HG03045 (cell line): ENCODE results near the gene LYZL1.
"Not testable (repeated sequence)": the region's sequence is repeated elsewhere in the genome, so short reads cannot be mapped to it uniquely, and the experiment has no call there.

Source experiments
- ATAC-seq: cut with Tn5 transposase; IDR thresholded peaks from one replicate; pipeline ENCODE4 v1.9.1; 2021; ENCODE audit warnings: mild to moderate bottlenecking, moderate library complexity; ENCODE audit not compliant: unreplicated experiment

LYZL1 gene

DNA sequence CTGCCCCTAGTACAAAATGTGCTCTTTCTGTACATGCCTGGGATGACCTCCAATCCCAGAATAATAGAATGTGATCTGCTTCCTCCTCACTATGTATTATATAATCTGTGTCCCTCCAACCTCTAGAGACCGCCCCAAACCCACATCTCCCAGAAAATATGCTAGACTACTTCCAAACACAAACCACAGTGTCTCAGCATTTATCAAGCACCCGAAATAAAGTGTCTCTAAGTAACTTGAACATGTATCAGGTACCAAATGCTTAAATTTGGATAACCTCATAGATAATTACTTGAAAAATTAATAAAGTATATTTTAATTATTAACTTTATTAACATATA, 16.1 kb downstream of the LYZL1 start:
- ATAC-seq: no peak

DNA sequence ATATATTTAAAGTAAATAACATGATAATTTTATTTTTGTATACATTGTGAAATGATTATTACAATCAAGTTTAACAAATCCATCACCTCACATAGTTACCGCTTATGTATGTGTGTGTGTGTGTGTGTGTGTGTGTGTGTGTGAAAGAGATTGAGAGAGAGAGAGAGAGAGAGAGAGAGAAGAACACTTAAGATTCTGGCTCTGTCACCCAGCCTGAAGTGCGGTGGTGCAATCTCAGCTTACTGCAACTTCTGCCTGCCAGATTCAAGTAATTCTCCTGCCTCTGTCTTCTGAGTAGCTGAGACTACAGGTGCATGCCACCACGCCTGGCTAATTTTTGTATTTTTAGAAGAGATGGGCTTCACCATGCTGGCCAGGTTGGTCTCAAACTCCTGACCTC, 17.8 kb downstream of the LYZL1 start:
- no peak for ATAC-seq

DNA sequence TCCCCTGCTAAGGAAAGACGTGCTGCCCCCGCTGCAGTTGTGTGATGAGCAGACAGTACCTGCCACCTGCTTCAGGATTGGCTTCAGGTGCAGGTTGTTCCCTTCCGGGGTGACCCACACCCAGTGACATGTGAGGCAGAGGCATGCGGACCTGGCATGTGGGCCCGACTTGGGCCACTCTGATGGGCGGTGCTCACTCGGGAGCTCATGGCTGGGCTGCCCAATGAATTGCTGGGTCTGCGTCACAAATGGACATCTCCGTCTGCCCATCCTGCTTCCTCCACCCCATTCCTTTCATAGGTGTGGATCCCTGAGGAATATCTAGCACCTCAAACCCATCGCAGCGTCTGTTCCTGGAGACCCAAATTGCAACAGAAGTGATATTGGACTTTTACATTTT, 19.3 kb downstream of the LYZL1 start:
- ATAC-seq: not testable (repeated sequence)

DNA sequence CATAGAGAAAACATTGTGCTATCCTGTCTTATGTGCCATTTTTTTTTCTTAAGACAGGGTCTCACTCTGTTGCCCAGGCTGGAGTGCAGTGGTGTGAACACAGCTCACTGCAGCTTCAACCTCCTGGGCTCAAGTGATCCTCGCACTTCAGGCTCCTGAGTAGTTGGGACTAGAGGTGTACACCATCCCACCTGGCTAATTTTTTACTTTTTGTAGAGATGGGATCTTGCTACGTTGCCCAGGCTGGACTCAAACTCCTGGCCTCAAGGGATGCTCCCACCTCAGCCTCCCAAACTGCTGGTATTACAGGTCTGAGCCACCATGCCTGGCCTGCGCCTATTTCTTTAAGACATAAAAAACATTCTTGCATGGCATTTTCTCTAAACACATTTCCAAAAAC, 20.6 kb downstream of the LYZL1 start:
- no peak for ATAC-seq

DNA sequence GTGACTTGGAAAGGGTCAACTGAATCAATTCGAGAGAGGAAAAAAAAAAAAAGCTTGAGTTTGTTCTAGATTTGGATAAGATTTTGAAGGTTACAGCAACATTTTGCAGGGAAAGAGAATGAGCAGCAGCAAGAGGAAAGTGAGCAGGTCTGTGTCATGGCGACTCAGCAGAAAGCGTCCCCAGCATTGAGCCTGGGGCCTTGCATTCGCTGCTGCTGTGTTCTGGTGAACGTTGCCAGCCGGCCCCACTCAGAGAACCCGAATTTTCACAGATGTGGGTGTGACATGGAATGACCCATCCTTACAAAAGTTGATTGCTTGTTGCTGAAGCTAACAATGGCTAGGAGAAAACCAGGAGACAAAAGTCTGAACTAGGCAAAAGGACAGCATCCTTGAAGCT, 21.6 kb downstream of the LYZL1 start:
- not testable (repeated sequence) for ATAC-seq

DNA sequence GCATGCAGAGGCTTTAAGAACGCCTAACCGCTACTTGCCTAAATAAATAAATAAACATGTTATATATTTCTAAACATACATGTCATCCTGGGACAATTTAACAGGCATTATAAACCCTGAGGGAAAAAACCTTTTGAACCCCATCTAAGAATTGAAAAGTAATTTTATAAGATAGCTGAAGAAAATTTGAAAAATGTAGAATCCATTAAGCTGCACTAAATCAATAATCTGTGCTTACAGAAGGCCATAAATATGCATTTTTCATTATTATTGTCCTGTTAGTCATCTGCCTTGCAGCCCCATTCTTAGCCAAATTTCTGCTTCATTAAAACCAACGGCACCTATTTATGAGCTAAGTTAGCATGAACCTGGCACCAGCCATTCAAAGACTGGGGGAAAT, 24.2 kb downstream of the LYZL1 start:
- ATAC-seq: no peak

DNA sequence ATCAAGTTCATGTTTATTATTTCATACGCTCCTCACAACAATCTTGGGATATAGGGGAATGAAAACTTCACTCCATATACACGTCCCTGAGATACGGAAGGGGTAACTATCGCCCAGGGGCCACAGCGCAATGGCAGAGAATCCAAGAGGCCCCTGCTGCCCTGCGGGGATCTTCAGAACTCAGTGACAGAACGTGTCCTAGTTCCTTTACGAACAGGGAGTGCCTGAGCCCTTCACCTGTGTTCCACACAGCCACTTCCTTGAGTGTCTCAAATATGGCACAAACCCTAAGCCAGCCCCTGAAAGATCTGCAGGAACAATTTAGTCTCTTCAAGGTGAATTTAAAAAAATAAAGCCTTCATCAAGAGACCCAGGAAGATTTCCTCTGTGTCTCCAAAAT, 25.9 kb downstream of the LYZL1 start:
- ATAC-seq: no peak

DNA sequence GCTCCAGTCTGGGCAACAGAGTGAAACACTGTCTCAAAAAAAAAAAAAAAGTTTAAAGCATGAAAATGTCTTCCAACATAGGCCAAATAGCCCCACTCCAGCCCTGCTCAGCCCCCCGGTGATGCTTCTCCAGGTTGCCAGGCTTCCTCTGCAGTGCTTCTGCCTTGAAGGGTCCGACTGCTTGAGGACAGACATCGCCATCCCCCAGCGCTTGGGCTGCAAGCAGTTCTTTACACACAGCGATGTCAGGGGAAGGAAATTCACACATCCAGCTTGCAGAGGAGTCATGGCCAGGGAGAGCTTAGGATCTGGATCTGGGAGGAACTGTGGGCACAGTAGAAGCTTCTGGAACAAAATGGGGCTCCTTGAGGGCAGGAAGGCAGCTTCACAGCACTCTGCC, 26.9 kb downstream of the LYZL1 start:
- ATAC-seq: no peak

DNA sequence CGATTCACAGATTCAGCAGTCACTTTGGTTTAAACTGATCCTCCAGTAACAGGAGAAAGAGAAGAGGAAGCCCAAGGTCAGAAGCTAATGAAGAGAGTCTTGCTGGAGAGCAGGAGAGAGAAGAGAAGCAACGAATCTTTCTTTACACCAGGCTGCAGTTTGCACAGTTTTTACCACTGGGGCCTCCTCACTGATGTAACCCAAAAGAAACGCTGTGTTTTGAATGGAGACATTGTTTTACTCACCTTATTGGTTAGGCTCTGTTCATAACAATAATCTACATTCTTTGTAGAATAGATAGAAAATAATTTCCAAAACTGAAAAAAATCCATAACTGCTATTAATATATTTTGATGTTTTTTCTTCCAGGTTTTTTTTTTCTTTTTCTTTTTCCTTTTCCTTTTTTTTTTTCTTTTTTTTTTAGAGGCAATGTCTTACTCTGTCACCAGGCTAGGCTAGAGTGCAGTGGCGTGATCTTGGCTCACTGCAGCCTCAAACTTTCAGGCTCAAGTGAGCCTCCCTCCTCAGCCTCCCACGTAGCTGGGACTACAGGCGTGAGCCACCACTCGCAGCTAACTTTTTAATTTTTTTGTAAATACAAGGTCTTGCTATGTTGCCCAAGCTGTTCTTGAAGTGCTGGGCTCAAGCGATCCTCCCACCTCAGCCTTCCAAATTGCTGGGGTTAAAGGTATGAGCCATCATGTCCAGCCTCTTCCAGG, 27.6 kb downstream of the LYZL1 start:
- no peak for ATAC-seq

DNA sequence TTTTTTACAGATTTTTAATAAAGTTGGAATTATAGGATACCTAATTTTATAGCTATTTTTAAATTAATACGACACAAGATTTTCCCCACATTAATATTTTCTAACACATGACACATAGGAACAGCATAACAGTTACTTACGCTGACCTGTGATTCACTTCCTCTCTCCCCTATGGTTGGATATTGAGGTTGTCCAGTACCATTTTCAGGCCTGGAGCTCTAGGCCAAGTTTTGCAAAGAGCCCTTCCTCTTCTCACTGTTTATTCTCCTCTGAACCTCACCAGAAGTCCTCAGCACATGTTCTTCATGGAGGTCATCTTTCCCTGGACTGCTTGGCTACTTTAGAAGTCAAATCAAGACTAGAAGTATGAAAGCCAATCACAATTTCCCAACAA, 28.2 kb downstream of the LYZL1 start:
- ATAC-seq: no peak

DNA sequence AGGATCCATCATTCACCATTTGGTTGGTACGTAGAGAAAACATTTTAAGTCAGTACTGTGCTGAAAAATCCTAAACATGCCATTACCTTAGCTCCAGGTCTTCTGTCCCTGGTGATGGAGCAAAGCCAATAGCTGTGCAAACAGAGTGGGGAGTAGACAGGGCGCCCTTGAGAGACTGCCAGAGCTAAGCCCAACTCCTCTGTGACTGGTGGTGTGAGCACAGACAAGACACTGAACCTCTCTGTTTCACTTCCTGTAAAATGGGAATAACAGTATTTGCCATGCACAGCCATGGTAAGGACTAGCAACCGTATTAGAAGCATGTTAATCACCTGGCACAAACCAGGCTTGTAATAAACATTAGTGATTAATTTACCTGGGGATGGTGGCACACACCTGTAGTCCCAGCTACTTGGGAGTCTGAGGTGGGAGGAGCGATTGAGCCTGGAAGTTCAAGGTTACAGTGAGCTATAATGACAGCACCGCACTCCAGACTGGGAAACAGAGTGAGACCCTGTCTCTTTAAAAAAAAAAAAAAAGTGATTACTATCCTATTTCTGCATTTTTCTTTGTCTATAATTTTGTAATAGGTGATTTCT, 28.7 kb downstream of the LYZL1 start:
- no peak for ATAC-seq

DNA sequence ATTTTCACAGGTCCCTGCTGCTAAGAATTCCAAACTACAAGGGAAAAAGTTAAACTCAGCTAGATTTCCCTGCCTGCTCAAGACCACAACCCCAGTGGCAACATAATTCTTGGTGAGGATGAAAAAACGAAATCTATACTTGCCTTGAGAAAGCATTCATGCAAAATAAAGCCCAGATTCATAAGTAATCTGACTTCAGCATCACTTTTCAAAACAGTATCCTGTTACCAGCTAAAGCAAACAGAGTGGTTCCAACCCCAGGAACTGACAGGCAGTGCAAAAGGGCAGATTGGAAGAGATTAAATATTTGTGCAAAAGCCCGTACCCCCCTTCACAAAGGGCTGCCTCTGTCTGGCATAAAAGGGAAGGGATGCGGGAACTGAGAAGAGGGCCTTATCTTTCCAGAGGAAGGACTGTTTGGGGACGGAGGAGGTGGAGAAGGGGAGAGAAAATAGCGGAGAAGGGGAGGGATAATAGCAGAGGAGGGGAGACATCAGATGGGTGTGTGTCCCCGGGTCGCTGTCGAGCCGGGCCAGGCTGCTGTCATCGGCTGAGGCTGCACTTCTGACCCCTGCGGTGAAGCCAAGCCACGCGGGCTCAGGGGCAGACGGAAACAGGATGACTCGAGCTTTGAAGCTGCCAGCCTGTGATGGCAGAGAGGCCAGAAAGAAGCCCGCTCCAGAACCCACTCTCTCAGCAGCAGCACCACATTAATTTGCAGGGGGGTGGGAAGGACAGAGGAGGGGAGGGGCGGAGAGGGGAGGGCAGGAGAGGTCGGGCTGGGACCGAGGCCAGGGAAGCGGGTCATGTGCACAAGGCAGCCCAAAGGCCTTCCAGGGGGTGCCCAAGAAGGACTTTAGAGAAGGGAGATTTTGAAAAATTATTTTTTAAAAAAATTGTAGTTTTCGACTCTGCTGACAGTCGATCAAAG, 29.5 kb downstream of the LYZL1 start:
- not testable (repeated sequence) for ATAC-seq

DNA sequence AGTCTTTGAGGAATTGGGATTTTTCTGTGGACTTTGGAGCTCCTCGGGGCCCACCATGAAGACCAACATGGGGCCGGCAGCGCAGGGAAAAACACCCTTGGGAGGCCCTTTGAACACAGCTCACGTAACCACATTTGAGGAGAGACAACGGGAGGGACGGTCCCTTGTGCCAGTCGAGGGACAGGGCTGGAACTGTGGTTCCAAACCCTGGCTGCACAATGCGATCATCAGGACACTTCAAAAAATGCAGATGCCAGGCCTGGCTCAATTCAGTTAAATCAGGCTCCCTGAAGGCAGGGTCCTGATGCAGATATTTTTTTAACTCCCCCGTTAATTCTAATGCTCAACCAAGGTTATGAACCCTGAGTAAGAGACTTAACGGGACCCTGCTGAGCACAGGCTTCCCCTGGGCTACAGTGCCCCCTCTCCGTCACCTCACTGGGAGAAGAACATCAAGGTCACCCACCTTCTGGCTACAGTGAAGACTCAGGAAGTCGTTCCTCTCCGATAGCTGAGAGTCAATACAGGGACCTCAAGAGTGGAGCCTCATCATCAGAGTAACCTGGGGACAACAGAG, 30.4 kb downstream of the LYZL1 start:
- no peak for ATAC-seq

DNA sequence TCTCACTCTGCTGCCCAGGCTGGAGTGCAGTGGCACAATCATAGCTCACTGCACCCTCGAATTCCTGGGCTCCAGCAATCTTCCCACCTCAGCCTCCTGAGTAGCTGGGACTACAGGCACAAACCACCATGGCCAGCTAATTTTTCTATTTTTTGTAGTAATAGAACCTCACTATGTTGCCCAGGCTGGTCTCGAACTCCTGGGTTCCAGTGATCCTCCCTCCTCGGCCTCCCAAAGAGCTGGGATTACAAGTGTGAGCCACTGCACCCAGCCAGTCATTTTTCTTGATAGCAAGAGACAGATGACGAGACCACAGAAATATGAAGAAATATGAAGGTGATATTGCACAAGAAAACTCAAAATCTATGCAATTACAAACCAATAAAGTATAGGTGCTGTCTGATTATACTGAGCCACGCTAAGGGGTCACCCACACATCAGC, 31.8 kb downstream of the LYZL1 start:
- not testable (repeated sequence) for ATAC-seq

DNA sequence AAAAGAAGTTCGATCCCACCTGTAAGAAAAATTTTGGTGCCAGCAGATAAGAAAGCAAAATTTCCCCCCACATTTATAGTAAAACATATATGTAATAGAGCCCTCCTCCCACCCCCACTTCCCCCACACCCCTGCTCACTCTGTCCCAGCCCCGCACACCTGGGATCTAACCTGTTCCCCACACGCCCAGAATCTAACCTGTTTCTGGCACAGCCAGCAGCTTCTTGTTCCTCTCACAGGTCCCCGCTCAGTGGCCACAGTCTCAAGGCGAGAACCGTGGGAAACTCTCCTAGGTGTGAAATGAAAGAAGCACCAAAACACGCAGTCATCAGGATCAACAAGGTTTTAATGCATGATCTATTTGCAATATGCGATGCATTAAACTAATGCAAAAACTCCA, 32.8 kb downstream of the LYZL1 start:
- no peak for ATAC-seq

DNA sequence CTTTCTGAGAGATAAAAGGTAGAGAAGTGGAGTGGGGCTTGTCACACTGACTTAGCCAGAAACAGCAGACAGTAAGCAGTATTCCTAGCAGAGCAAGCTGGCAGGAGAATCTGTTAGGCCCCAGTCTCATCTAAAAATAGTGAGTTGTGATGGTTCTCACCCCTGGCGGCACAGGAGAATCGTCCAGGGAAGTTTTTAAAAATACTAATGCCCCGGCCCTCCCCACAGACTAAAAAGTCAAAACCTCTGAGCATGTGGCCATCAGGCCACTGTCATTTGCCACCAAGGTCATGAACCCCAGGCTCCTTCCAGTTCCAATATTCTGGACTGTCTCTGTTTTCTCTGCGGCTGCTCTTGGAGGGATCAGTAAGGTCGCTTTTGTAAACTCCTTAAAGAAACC, 34.0 kb downstream of the LYZL1 start:
- no peak for ATAC-seq

DNA sequence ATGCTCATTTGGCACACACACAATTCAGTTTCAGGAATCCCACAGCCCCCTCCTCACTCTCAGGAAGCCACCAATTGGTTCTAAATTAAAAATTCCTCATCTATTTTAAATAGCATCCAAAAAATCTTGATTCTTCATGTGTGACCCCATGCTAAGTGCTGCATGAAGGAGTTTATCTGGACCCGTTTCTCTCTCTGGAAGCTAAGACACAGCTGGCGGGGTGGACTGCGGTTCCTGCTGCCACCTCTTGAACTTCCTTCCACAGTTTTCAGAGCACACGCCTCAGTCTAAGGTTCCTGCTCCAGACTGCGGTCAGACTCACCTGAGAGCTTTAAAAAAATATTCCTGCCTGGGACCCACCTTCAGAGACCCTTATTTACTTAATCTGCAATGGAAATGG, 34.5 kb downstream of the LYZL1 start:
- ATAC-seq: no peak

DNA sequence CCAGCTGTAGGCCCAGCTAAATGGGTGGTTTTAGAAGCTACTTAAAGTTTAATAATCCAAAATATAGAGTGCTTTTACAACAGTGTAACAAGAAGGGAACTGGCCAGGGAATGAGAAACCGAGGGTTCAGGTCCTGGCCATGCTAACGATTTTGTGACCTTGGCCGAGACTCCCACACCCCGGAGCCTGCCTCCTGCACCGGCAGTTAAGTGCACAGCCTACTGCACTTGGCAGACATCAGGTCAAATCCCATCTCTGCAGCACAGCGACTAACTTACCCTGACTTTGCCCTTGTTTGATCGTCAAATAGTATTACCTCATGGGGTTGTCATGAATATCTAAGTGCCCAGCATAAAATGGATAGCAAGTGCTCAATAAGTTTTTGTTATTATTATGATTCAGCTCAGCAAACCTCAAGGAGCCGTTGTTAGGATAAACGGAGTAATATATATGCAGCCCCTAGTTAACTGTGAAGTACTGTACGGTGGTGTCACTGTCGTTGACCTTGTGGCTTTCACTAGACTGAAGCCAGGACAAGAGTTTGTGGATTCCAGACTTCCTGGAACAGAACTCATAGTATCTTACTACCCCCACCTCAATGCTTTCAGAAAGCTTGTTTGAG, 35.5 kb downstream of the LYZL1 start:
- no peak for ATAC-seq

DNA sequence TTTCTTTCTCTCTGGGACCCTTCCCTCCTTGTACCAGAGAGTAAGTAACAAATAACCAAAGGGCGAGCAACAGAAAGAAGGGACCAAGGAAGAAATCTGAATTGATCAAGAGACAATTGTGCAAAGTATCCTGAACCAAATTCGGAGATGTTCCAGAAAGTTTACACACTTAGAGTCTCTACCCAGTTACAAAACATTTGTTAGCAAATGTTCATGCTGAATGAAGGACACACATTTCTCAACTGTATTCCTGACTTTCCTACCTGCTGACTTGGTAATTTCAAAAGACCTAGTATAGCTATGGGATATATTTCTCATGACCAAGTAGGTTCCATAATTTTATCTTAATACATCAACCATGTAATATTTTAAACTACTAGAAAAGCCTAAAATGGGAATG, 37.4 kb downstream of the LYZL1 start:
- no peak for ATAC-seq

DNA sequence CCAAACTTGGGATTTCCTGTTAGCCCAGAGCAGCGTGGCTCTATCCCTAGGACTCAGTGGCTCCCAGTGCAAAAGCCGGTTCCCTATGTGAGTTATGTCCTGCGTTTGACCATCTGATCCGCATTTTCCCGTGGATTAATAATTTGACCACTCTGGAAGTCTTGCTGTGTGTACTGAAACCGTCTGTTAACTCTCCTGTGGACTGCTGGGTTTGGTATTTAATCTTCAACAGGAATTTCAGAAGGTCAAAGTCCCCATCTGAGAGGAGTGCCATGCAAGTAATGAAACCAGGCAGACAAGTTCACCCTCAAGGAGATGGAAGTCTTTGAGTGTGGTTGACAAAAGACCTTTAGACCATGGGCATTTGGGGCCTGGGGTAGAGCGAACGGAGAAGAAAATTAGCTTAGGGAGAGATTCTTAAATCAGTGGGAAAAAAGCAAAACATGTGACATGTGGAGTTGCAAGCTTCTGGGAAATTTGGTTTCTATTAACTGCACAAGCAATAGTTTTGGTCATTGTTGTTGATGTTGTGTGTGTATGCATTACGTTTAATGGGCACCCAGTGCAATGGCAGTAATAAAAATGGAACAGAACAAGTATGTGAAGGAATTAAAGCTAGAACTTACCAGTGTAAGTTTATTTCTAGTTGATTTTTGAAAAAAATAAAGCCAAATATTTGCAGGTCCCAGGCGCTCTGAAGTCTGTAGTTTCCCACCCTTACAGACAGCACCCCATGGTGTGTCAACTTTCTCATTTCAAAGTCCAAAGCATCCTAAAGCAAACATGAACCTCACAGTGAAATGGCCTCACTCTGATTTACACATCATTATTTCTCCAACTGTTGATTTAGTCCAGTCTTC, 38.2 kb downstream of the LYZL1 start:
- no peak for ATAC-seq
